GM10266 (cell line): ENCODE results near the gene JAML.

ENCODE experiments used
- DNase-seq: peaks from one replicate; pipeline ENCODE4 v3.0.0; 2012; ENCODE audit errors: extremely low spot score
- TF ChIP-seq, protein P1 (sequence below): IDR thresholded peaks from 2 replicates; pipeline ENCODE4 v1.5.1; 2012; ENCODE audit warnings: mild to moderate bottlenecking, low read depth; ENCODE audit not compliant: control insufficient read depth, insufficient read depth; ENCODE audit errors: missing control alignments

The JAML gene

GRCh38 chr11:118156531-118157185 lies 68.2 kb downstream of the JAML start:
- DNase-seq = no peak
- TF ChIP-seq, protein P1, sequence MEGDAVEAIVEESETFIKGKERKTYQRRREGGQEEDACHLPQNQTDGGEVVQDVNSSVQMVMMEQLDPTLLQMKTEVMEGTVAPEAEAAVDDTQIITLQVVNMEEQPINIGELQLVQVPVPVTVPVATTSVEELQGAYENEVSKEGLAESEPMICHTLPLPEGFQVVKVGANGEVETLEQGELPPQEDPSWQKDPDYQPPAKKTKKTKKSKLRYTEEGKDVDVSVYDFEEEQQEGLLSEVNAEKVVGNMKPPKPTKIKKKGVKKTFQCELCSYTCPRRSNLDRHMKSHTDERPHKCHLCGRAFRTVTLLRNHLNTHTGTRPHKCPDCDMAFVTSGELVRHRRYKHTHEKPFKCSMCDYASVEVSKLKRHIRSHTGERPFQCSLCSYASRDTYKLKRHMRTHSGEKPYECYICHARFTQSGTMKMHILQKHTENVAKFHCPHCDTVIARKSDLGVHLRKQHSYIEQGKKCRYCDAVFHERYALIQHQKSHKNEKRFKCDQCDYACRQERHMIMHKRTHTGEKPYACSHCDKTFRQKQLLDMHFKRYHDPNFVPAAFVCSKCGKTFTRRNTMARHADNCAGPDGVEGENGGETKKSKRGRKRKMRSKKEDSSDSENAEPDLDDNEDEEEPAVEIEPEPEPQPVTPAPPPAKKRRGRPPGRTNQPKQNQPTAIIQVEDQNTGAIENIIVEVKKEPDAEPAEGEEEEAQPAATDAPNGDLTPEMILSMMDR = no peak

DNA sequence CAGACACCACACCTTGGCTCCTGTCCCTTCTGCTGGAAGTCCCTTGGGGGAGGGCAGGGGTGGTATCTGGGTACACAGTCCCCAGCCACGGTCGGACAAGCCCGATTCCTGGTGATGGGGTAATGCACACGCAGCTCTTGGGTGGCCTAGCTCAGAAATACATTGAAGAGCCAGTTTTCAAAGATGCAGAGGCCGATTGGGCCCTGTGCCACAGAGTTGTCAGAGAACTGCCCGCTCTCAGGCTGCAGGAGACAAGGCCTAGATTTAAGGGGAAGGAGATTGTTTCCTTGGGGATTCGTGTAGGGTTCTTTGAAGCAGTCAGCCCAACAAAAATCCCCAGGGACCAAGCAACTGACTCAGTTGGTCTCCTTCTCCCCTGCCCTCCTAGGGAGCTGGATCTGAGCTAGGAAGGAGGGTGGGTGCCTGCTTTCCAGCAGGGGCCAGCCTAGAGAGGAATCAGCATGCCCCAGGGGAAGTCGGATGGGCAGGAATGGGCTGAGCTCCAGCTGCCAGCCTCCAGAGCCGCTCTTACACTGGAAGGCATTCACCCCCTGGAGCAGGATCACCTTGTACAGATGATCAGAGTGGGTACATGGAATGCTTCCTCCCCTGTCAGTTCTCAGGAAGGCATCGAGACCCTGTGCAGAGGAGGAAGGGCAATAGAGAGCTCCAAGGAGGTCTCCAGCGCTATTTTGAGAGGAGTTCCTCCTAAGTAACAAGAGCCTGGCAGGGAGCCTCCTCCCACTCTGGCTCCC lies 68.9 kb downstream of the JAML start:
- DNase-seq = no peak
- TF ChIP-seq, protein P1 = no peak

GRCh38 chr11:118154641-118155040 lies 70.2 kb downstream of the JAML start:
- no peak for DNase-seq
- TF ChIP-seq, protein P1 = no peak

DNA sequence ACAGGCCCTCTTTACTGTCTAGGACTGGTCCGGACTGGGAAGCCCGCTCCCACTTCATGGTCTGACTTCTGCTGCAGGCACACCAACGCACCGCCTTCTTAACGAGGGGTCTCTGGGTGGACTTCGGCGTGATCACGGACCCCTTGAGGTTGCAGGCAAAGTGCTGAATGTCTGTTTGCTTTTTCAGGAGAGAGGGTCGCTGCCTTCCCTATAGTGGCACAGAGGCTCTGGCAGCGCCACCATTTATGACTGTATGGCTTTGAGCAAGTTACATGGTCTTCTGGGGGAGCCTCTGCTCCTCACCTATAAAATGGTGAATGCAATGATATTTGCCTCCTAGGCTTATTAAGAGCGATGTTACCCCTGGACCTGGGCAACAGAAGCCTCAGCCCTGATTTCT lies 70.8 kb downstream of the JAML start:
- no peak for DNase-seq
- TF ChIP-seq, protein P1 = no peak

GRCh38 chr11:118153516-118153915 lies 71.3 kb downstream of the JAML start:
- no peak for DNase-seq
- TF ChIP-seq, protein P1 = no peak

DNA sequence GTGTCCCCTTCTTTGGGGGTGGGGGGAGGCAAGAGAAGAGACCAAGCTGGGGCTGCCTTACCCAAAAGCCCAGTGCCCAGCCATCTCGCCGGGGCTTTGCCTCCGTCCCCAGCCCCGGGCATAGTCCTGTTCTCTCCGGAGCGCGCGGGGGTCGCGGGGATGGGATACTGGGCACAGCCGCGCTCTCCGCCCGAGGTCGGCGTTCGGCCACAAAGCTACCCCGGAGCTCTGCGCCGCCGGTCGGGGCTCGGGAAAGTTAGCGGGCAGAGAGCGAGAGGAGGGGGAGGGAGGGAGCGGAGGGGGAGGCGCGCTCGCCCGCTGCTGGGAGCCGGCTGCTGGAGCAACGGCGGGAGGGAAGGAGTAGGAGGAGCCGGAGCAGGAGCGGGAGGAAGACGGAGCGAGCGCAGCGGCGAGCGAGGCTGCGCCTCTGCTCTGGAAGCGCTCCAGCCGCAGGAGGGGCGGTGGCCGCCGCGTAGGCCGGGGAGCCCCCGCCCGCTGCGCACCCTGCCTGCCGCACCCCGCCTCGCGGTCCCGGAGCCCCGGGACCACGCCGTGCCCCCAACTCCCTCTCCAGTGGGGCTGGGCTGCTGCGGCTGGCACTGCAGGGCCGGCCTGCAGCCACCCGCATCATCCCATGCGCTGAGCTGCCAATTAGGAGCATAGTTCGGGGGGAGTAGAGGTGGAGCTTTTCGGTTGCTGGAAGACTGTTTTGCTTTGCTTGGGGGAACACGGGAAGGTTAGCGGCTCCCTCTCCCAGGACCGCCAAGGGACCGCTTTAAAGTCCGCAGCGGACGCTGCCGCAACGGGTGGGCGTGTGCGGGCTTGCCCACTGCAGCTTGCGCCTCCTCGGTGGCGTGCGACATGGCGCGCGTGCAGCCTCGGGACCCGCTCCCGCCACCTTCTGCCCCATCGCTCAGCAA lies 72.0 kb downstream of the JAML start, which contains the start of gene SCN4B:
TSS of gene SCN4B (minus strand) at position 272 of the 920 bp plus-strand sequence. CDS start at position 122, 150 bp downstream.
- DNase-seq = no peak
- TF ChIP-seq, protein P1 = no peak
